ENCODE data around the gene HCN4. TPM values are rescaled to one million over a fixed set of nuclear protein-coding genes. Genes with fewer than 3 reads are reported as not detected.

The HCN4 gene
- total RNA-seq, 1 donor, result not detected

DNA sequence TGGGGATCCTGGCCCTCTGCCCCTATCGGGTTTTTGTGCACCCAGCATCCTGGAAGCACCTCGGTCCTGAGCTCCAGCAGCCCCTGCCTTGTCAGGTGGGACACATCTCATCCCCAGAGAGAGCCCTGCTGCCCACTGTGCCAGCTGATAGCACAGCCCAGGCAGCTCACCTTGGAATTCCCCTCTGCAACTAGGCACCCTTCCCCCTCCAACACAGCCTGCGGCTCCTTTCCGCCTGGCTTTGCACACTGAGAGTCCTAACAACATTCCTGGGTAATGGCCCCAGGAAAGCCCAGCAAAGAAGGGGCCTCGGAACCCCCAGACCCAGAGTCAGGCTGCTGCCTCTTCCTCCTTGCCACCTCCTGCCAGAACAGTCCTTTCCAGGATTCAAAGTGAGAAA, 5.9 kb downstream of the HCN4 start:
- H3K27ac ChIP-seq (ENCODE audit: low read depth, low read length), result no peak overlapping the region
- H2AFZ ChIP-seq (ENCODE audit: low read length), result no peak overlapping the region
- TF ChIP-seq, protein P1, sequence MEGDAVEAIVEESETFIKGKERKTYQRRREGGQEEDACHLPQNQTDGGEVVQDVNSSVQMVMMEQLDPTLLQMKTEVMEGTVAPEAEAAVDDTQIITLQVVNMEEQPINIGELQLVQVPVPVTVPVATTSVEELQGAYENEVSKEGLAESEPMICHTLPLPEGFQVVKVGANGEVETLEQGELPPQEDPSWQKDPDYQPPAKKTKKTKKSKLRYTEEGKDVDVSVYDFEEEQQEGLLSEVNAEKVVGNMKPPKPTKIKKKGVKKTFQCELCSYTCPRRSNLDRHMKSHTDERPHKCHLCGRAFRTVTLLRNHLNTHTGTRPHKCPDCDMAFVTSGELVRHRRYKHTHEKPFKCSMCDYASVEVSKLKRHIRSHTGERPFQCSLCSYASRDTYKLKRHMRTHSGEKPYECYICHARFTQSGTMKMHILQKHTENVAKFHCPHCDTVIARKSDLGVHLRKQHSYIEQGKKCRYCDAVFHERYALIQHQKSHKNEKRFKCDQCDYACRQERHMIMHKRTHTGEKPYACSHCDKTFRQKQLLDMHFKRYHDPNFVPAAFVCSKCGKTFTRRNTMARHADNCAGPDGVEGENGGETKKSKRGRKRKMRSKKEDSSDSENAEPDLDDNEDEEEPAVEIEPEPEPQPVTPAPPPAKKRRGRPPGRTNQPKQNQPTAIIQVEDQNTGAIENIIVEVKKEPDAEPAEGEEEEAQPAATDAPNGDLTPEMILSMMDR (IDR thresholded peaks at IDR 0.05; ENCODE audit: extremely low read depth, low read depth, low read length), result no peak
- H3K4me2 ChIP-seq (ENCODE audit: insufficient read depth, low read length), result no peak overlapping the region
- no peaks in the 10 kb centered on the region for H3K4me1 ChIP-seq (ENCODE audit: insufficient read depth, low read length)
- H4K20me1 ChIP-seq (ENCODE audit: insufficient read depth, low read length), result no peaks in the 10 kb centered on the region
- no peaks in the 10 kb centered on the region for H3K79me2 ChIP-seq (ENCODE audit: insufficient read depth, low read length)
- no peak overlapping the region for H3K4me3 ChIP-seq (ENCODE audit: insufficient read depth, low read length)
- H3K27me3 ChIP-seq (ENCODE audit: insufficient read depth, low read length), result peaks cover 38% of the 10 kb centered on the region
- no peaks in the 10 kb centered on the region for H3K36me3 ChIP-seq (ENCODE audit: insufficient read depth, low read length)
- peak; percentile 25 for DNase-seq (ENCODE audit: insufficient read length, low spot score, missing footprints)
- no peaks in the 10 kb centered on the region for H3K9me3 ChIP-seq (ENCODE audit: low read depth, low read length)

DNA sequence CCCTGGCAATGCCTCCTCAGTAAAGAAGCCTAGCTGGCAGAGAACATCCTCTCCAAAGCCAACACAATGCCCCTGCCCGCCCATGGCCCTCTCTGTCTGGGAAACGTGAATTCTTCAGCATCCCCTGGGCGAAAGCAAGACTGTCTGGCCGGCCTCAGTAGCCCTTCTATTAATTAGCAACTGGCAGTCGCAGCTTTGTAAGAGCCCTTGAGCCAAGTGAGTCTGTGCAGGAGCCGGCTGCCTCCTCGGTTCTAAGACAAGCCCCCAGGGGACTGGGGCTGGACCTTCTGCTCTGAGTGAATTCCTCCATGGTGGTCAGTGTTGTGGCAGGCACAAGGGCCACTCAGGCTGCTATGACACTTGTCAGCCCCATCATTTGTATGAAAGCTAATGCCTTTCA, 7.4 kb downstream of the HCN4 start:
- TF ChIP-seq, protein P1 (IDR thresholded peaks at IDR 0.05; ENCODE audit: extremely low read depth, low read depth, low read length), result no peak
- Histone ChIP-seq H3K79me2 (ENCODE audit: insufficient read depth, low read length) (no peaks in the 10 kb centered on the region), H3K4me2 (ENCODE audit: insufficient read depth, low read length) (no peak overlapping the region), H3K27ac (ENCODE audit: low read depth, low read length) (no peak overlapping the region), H3K36me3 (ENCODE audit: insufficient read depth, low read length) (no peaks in the 10 kb centered on the region), H4K20me1 (ENCODE audit: insufficient read depth, low read length) (no peaks in the 10 kb centered on the region), H3K27me3 (ENCODE audit: insufficient read depth, low read length) (peaks cover 30% of the 10 kb centered on the region), H3K4me1 (ENCODE audit: insufficient read depth, low read length) (no peaks in the 10 kb centered on the region), H2AFZ (ENCODE audit: low read length) (no peak overlapping the region), H3K9me3 (ENCODE audit: low read depth, low read length) (no peaks in the 10 kb centered on the region), H3K4me3 (ENCODE audit: insufficient read depth, low read length) (no peak overlapping the region)
- peak; percentile 80 for DNase-seq (ENCODE audit: insufficient read length, low spot score, missing footprints)

DNA sequence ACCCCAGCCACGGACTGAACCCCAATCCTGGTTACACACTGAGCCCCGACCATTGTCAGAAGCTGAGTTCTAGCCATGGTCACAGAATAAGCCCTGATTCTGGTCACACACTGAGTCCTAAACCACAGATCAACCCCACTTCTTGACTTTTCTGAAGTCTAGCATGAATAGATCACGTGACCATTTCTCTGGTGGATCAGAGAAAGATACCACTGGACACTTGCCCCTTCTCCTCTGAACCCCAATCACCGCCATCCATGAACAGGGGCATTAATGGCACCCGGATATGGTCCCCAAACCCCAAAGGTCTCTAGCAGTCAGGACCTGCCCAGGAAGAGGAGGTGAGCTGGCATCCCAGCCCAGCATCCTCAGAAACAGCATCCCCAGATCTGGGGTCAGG, 9.1 kb downstream of the HCN4 start:
- H3K27me3 ChIP-seq (ENCODE audit: insufficient read depth, low read length), result peaks cover 17% of the 10 kb centered on the region
- no peaks in the 10 kb centered on the region for H3K9me3 ChIP-seq (ENCODE audit: low read depth, low read length)
- H4K20me1 ChIP-seq (ENCODE audit: insufficient read depth, low read length), result no peaks in the 10 kb centered on the region
- H3K27ac ChIP-seq (ENCODE audit: low read depth, low read length), result no peak overlapping the region
- DNase-seq (ENCODE audit: insufficient read length, low spot score, missing footprints), result peak; percentile 78
- H3K4me3 ChIP-seq (ENCODE audit: insufficient read depth, low read length), result no peak overlapping the region
- H3K4me2 ChIP-seq (ENCODE audit: insufficient read depth, low read length), result no peak overlapping the region
- no peak overlapping the region for H2AFZ ChIP-seq (ENCODE audit: low read length)
- H3K36me3 ChIP-seq (ENCODE audit: insufficient read depth, low read length), result no peaks in the 10 kb centered on the region
- TF ChIP-seq, protein P1 (IDR thresholded peaks at IDR 0.05; ENCODE audit: extremely low read depth, low read depth, low read length), result no peak
- H3K79me2 ChIP-seq (ENCODE audit: insufficient read depth, low read length), result no peaks in the 10 kb centered on the region
- no peaks in the 10 kb centered on the region for H3K4me1 ChIP-seq (ENCODE audit: insufficient read depth, low read length)

DNA sequence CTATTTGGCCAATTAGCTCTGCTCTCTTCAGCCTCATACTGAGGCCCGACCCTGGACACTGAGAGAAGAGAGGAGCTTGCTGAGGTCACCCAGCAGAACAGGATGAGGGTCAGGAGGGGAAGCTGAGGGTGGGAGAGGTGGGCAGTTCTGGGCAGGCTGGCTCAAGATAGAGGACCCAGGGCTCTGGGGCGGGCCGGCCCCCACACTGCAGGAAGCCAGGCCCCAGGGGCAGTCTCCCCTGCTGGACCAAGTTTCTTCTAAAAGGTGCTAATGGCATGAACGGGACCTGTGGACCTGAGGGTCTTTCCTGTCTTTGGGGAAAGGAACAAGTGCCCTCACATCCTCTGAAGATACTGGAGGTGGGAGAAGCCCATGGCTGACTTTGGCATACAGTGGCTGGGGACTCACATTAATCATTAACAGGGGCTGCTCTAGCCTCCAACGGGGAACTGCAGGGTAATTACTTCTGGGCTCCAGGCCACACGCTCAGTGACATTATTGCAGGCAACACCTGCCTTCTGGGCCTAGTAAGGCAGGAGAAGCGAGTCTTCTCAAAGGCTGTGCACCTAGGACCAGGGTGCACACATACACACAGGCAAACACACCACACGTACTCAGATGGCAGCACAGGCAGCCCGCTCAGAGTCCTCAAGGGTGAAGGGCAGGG, 10.6 kb downstream of the HCN4 start:
- peaks cover 15% of the 10 kb centered on the region for H3K27me3 ChIP-seq (ENCODE audit: insufficient read depth, low read length)
- peak; percentile 67 for DNase-seq (ENCODE audit: insufficient read length, low spot score, missing footprints)

More for the DNA sequence above, 10.6 kb downstream of the HCN4 start:
- H4K20me1 ChIP-seq (ENCODE audit: insufficient read depth, low read length), result no peaks in the 10 kb centered on the region
- no peaks in the 10 kb centered on the region for H3K4me1 ChIP-seq (ENCODE audit: insufficient read depth, low read length)
- no peaks in the 10 kb centered on the region for H3K79me2 ChIP-seq (ENCODE audit: insufficient read depth, low read length)
- no peak overlapping the region for H3K27ac ChIP-seq (ENCODE audit: low read depth, low read length)
- H3K9me3 ChIP-seq (ENCODE audit: low read depth, low read length), result no peaks in the 10 kb centered on the region
- no peak overlapping the region for H3K4me2 ChIP-seq (ENCODE audit: insufficient read depth, low read length)
- TF ChIP-seq, protein P1 (IDR thresholded peaks at IDR 0.05; ENCODE audit: extremely low read depth, low read depth, low read length), result no peak
- H2AFZ ChIP-seq (ENCODE audit: low read length), result no peak overlapping the region
- no peak overlapping the region for H3K4me3 ChIP-seq (ENCODE audit: insufficient read depth, low read length)
- no peaks in the 10 kb centered on the region for H3K36me3 ChIP-seq (ENCODE audit: insufficient read depth, low read length)

All from osteoblast (primary cell).